NCI-H2227 (cell line): ENCODE measurements around the gene GANAB.
"Not testable (repeated sequence)": the region's sequence is repeated elsewhere in the genome, so short reads cannot be mapped to it uniquely, and the experiment has no call there.

ENCODE experiments used
- DNase-seq: peaks from one replicate; lab custom pipeline; 2025; ENCODE audit not compliant: unreplicated experiment; lab: John Stamatoyannopoulos, UW

Gene GANAB

DNA sequence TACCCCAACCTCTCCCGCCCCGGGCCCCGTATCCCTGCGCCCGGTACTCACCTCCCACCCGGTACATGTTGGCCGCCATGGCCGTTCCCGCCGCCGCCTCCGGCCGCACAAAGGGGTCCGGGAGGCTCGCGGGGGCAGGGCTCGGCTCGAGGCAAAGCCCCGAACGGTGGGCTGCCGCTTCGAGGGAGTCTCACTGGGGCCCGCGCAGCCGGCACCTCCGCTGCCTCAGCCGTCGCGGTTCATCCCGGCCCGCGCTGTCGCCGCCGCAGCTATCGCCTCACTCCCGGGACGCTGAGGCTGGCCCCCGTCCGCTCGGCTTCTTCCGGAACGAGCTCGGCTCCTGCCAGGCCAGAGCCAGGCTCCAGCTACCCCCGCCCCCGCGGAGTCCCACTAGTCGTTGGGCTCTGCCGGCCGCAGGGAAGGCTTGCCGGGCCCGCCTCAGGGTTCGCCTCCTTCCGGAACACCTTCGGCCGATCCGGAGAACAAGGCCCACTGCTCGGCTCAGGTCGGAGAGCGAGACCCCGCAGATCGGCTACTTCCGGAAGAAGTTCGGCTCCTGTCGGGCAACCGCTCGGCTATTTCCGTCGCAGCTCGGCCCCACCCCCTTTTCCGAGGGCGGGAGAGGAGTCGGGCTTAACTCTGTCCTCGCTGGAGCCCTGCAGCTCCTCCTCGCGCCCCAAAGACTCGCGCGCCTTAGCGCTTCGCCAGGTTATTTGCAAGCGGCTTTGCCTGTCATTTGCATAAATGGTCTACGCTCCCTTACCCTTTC lies 44.9 kb downstream of the GANAB start, which contains the start of gene MTA2:
MTA2 (minus strand) TSS at position 494 of the 769 bp plus-strand sequence; CDS start at position 79, 415 bp downstream.
- peak; percentile 99 for DNase-seq

DNA sequence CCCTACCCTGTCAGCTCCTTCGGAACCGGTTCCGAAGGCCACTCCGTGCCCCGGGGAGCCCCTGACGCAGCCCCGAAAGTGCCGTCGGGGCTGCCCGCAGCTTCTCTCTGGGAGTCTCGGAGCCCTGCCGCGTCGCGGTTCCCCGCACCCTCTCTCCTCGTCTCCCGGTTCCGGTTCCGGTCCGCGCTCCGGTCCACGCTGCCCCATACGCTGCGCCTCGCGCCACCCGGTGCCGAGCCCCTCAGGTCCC lies 45.4 kb downstream of the GANAB start:
- DNase-seq: no peak

DNA sequence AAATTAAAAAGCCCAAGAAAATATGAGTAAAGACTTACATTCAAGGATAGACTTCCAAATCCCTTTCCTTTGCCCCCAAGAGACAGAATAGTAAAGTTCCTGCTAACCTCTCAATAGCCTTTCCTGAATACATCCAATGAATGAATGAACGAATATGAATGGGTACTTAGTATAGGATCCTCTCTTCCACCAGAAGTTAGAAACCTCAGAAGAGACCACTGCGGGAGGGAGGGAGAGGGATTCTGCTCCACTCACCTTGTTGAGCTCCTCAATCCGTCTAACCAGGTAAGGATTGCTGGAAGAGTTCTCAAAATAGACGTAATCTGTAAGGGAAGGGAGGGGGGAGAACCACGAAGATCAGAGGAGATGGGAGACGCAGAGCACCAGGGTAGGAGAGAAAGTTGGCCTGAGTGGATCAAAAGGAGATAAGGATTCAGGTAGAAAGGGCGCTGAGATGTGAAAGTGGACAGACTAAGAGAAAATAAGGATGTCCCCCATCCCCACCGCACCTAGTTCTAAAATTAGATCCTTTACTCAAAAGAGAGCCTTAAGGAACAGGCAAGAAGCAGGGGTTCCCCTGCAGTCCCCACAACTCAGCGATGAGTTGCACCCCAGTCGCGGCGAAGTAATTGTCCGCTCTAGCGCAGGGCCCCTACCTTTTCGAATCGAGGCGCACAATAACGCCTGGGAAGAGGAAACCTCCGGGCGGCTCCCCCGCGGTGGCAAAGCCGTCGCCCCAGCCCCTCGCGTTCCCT lies 45.9 kb downstream of the GANAB start:
- no peak for DNase-seq

DNA sequence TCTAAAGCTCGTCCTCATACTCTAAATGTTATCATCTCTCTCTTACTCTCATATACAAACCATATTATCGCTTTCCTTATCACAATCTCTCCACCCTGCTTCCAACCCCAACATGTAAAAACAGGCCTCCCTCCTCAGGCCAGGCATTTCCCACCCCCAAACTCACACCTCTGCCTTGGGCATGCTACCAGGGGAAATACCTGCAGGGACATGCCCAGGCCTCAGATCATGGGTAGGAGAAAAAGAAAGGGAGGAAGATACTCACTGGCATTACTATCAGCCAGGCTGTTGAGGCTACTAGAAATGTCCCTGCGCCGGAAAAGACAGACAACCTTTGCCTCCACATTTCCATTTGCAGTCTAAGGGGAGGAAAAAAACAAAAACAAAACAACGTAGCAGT lies 46.5 kb downstream of the GANAB start:
- DNase-seq: no peak

DNA sequence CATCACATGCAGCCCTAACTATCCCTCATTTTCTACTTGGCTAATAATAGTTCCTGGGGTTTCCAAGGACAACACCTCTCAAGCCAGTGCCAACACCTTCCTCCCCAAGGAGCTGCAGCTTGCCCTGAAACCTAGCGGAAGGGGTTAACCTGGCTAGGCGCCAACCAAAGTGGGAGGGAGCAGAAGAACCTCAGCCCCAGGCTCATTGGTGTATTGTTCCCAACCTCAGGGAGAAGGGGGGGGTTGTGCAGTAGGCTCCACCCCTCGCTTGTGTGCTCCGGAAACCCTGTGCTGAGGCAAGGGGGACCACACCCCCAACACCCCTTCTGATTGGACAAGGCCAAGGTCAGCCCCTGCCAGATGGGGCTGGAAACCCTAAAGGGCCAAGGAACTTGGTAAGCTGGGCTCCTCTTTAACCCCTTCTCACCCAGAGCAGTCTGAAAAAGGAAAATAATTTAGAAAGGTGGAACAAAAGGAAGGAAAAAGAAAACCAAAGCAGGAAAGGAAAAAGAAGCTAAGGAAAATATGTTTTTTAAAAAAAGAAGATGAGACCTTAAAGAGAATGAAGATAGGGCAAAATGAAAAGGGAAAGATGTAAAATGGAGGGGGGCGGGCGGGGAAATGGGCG lies 47.2 kb downstream of the GANAB start:
- DNase-seq: peak; percentile 99

DNA sequence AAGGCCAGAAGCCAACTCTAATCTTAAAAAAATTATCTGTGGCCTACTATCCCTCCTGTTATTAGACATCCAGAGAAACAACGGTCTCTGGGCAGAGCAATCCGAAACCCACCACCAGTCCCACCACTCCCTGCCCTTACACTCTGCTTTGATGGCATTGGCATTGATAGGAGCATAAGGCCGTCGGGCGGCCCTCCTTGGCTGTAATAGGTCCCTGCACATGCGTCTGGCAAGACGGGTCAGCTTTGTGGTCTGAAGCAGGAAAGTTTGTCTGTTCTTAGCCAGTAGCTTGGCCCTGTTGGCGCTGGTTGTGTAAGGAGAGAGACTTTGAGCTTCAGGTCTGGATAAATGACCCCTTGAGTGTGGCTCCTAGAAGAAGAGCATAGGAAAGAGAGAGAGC lies 51.3 kb downstream of the GANAB start:
- no peak for DNase-seq

DNA sequence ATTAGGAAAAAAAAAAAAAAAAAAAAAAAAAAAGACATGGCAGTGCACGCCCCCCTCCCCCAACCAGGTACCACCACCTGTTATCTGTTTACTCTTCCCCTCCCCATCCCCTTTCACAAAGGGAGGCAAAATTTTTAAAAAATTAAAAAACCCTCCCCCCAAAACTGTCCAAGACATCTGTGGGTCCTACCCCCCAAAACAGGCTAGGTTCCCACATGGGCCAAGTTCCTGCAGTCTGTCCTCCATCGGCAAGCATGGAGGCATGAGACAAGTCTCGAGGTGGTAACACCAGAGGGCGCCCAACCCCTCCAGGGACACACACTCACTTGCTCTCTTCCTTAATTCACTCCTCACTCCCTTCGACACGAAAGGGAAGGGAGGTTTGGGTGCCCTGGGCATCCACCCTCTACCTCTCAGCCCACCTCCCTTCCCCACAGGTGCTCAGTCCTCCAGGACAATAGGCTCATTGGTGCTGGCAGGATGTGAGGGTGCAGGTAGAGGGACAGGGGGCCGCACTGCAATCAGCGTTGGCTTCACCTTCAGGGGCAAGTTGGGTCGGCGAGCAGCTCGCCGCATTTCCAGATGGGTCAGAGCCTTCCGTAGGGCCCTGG lies 52.9 kb downstream of the GANAB start:
- peak; percentile 78 for DNase-seq

DNA sequence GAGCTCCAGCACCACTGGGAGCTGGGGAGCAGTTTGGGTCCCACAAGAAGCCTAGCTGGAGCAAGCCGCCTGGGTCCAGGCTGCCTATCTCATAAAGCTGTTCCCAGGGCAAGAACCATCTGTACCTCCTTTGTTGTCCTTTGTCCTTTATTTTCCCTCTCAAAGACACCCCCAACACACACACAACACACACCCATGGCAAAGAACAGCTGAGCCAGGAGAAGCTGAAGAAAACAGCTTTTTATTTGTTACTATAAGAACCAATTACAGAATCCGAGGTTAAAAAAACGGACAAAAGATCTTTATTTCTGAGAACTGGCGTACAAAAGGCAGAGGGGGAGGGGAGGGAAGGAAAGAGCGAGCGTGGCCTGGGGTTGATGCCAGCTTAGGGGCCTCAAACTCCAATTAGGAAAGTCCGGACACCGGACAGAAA lies 53.4 kb downstream of the GANAB start:
- no peak for DNase-seq

DNA sequence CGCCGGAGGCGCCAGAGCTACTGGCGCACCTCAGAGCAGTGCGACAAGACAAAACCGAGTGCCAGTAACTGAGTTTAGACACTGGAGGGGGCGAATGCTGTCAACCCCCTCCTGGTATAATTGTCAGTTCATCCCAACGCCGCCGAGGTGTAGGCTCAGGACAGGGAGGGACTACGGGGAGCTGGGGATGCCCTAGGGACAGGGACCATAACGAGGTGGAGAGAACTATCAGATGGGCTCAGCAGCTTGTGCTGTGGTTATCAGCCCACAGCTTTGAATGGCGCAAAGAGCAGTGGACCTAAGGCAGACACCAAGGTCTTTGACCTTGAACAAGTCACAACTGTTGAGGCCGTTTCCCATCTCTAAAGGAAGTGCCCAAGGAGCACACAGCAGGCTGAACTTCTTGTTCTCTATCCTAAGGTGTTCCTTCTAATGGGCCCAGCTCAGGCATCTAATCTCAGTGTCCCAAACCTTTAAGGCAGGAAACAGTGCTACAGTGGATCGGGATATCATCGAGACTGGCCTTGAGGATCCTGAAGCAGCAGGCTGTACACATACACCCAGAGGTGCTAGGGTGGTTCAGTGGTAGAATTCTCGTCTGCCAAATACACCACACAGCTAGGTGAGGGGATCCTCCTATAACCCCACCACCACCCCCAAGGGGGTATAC lies 54.1 kb downstream of the GANAB start:
- DNase-seq: no peak

DNA sequence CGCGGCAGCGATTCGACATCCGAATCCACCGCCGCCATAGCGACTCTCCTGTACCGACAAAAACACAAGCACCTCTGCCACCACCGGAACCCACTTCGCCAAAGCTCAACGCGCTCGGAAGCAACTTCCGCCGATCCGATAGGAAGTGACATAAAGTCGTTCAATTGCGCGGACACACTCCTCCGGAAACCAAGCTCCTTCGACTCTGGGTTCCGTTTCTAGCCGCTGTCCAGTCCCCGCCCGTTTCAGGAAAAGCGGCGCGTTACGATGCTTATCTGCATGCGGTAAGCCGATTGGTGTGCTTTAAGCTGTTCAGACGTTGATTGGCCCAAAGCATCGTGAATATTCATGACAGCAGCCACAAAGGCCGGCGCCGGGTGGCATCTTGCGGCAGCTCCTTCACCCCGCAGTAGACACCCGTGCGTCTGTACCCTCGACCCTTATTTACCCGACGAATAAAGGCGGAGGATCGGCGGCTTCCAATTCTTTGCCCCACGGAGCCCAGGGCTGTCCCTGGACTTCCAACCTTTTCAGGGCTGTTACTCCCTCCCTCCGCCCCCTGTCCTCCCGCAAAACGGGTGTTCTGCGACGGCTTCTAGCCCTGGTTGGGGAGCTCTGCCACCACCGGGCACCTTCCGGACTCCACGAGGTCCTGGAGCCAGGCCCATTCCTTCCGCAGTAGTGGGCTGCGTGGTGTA lies 54.8 kb downstream of the GANAB start, which contains the start of gene TUT1:
TUT1 (minus strand) TSS at position 76 of the 698 bp plus-strand sequence; CDS start at position 38, 38 bp downstream.
- peak; percentile 99 for DNase-seq

DNA sequence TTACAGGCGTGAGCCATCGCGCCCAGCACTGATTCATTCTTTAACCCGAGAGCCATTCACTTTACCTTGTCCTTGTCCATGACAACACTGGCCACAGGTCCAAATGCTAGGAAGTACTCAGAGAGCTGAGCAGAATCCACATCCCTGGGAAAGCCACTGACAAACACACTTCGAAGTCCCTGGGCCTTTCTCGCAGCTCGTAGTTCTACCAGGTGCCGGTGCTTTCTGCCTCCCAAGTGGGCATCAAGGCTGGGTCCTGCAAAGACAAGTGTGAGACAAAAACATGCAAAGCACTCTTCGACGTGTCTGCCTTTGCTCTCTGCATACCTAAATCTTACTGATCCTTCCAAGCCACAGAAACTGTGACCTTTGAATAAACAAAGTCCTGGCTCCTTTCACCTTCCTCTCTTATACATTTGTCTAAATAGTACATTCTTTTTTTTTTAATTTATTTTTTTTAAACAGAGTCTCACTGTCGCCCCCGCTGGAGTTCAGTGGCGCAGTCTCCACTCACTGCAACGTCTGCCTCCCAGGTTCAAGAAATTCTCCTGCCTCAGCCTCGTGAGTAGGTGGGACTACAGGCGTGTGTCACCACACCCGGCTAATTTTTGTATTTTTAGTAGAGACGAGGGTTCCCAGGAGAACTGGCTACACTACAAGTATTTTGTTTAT lies 57.3 kb downstream of the GANAB start:
- DNase-seq: peak; percentile 26

DNA sequence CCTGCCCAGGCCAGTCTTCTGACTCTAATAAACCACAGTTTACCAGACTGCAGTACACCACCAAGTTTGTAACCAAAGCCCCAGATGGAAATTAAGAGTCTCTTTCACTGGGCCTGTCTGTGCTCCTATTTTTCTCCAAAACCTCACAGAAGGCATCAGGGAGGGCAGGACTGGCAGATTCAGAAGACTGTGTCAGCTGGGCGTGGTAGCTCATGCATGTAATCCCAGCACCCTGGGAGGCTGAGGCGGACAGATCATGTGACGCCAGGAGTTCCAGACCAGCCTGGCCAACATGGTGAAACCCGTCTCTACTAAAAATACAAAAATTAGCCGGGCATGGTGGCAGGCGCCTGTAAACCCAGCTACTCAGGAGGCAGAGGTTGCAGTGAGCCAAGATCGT lies 61.1 kb downstream of the GANAB start:
- DNase-seq: not testable (repeated sequence)

DNA sequence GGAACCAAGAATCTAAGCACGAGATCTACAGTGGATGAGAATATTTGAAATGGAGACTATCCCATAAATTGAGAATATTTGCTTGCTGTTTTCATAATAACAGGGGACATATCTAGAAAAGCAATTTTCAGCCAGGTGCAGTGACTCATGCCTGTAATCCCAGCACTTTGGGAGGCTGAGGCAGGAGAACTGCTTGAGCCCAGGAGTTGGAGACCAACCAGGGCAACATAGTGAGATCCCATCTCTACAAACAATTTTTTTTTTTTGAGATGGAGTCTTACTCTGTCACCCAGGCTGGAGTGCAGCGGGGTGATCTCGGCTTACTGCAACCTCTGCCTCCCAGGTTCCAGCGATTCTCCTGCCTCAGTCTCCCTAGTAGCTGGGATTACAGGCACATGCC lies 64.7 kb downstream of the GANAB start:
- not testable (repeated sequence) for DNase-seq

DNA sequence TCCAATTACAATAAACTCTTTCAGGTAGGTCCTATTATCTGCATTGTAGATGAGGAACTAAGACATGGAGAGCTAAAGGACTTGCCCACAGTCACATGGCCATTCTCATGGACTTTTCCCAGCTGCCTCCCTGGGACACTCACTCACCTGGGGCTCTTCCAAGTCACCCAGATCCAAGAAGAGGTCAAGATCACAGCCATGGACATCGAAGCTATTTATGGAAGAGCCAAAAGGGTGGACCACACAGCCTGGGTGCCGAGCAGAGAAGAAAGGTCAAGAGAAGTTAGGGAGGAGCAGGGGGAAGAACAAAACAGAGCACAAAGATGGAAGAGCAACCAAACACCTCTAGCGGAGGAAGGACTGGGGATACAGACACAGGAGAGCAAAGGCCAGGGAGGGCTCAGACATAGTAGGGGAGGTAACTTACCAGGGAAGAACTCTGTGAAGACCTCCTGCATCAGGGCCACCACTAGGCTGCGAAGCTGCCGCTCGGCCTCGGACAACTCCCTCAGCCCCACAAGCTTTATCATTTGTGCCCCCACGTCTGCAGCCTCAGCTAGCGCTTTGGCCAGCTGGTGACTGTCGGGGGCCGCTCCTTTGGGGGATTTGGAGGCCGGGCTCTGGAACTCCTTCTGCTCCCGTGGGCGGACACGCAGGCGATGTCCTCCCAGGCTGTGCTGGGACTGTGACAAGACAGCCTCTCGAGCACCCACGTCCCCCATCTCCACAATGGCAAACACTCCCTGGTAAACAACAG lies 65.3 kb downstream of the GANAB start:
- DNase-seq: no peak

DNA sequence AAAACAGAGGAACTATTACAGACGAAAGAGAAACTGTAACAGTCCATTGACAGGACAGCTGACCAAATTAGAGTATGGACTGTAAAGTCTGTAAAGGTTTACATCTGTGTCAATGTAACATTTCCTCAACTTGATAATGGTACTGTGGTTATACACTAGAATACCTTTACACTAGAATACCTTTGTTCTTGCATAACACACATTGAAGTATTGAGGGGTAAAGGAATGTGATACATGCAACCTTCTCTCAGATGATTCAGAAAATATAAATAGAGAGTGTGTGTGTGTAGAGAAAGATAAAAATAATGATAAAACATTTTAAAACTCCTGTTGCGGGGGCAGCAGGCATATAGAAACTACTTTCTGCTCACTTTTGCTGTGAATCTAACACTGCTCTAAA lies 67.2 kb downstream of the GANAB start:
- no peak for DNase-seq

DNA sequence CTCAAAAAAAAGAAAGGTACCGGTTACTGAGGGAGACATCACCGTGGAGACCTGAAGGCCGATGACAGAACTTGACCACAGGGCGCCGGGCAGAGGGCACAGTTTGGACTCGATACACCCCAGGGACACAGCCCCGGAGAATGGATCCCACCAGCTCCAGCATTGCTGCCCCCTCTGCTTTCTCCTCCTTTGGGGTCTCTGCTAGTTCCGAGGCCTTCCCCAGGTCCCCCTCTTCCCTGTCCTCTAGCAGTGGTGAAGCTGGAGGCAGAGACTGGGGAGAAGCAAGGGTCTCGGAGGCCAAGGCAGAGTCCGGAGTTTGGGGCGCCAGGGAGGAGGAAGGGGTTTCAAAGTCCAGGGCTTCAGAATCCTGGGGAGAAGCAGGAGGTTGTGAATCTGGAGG lies 67.9 kb downstream of the GANAB start:
- no peak for DNase-seq

DNA sequence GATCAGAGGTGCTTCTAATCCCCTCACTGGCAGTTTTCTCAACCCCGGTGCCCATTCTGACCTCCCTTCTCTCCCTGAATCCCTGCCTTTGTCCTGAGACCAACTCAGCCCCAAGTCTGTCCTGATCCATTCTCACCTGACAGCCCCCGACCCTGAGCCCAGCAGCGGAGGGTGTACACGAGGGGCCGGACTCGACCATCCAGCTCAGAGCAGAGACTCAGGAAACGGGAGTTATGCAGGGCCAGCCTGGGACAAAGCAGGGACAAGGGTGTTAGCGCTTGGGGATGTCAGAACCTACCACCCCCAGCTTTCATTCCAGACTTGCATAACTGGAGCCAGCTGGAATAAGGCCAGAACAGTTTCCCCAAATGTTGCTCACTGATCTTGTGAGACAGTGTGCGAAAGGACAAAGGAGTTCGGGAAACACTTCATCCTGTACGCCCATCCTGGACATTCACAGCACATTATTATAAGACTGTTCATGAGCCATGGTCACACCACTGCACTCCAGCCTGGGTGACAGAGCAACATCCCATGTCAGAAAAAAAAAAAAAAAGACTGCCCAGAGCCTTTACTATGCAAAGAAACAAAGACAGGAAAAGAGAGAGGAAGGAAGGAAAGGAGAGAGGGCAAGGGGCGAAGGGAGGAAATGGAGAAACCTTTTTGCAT lies 69.2 kb downstream of the GANAB start:
- no peak for DNase-seq

DNA sequence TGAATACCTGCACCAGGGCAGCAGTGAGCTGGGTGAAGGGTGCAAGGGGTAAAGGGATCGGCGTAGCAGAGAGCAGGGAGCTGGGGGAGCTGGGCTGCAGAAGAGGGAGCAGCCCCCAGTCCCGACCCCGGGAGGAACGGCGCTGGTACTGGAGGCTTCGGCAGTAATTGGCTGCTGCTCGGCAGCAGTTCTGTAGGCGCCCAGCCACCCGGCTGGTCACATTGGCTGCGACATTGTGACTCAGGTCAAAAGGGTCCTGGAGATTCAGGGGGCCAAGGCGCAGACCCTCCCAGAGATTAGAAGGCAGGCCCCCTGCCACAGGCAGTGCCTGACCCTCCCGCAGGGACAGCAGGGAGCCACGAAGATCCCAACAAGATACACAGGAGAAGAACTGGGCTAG lies 70.6 kb downstream of the GANAB start:
- DNase-seq: no peak

DNA sequence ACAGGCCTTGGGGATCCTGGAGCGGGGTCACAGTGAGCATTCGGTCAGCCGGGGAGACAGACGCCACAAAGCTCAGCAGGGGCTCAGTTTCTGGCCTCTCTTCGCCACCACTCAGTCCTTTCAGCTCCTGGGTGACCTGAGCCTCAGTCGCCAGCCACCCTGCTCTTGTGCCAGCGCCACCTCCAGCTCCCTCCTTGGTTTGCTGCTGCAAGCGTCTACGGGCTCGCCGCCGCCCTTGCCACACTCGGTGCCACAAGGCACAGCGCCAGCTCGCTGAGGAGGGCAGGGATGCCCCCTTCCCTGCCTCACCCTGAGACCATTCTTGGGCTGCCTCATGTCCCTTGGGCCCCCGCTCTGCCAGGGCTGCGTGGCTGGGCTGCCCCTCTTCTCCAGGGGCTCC lies 71.3 kb downstream of the GANAB start:
- peak; percentile 46 for DNase-seq
